ENCODE data around the gene ADGRL3.

GRCh38 chr4:61671599-61671998 is 471.5 kb downstream of the ADGRL3 start:
- TF ChIP-seq CTCF (IDR thresholded peaks at IDR 0.05; ENCODE audit: low read depth, low read length) (no peak), EZH2phosphoT487 (IDR thresholded peaks at IDR 0.05; ENCODE audit: low read depth) (no peak)

Data from OCI-LY3 (cell line).